GM19240 (cell line): Measurements from ENCODE around the gene AGPS.

Source experiments
- DNase-seq: peaks from one replicate; pipeline ENCODE4 v3.0.0; 2011; ENCODE audit warnings: low spot score; ENCODE audit not compliant: insufficient read length

The AGPS gene

GRCh38 chr2:177585234-177585863 lies 192.8 kb downstream of the AGPS start:
- no peak for DNase-seq

GRCh38 chr2:177586154-177586553 lies 193.6 kb downstream of the AGPS start:
- no peak for DNase-seq

GRCh38 chr2:177587371-177587770 lies 194.8 kb downstream of the AGPS start:
- DNase-seq, result no peak

- no peak for DNase-seq
Measured at GRCh38 chr2:177588671-177589070, 196.1 kb downstream of the AGPS start.

DNA sequence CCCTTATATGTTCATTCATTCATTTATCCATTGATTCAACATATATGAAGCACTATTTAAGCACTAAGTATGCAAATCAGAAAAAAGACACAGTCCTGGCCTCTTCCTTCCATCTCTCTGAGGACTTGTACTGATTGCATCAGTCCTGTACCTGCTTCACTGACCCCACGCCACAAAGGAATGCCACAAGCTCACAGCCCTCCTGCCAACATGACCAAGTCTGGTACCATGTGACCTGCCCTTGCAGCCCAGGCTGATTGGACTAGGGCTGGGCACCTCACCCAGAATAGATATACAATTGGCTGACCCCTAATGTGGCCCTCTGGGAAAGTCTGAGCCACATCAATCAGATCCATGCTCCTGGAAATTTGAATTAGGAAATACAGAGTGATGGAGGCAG lies 196.6 kb downstream of the AGPS start:
- DNase-seq, result no peak

DNA sequence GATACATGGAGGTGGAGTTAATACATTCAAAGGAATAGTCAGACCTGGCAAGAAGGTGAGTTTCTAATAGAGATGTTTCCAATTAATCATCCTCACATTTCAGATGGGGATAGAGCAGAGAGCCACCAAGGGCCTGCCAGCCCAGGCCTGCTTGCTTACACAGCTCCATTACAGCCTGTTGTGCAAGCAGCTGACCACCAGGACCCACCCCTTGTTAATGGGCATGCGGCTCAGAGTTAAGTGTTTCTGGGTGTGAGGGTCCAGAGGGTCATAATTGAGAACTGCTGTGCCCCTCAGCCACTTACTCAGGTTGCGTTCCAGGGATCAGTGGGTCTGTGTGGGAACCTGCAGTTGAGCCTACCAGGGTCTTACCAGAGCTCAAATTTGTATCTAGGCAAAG lies 199.8 kb downstream of the AGPS start:
- DNase-seq, result no peak

DNA sequence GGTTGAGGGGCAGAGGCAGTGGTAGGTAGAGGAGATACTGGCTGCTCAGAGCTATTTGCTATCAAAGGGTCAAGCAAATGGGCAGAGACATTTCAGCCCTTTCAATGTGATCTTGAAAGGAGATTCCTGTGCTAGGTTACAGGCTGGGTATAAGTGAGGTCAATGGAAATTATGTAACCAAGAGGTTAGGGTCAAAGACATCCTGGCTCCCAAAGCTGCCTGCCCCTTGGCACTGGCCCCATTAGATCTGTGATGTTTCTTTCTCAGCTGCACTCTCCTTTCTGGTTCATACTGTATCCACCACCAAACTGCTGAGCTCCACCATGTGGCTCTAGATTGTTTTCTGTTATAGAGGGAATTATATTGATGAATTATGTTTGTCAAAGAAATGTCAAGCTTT lies 200.4 kb downstream of the AGPS start:
- no peak for DNase-seq

- no peak for DNase-seq
Measured at GRCh38 chr2:177593402-177593801, 200.8 kb downstream of the AGPS start.
